GM18870 (cell line): Measurements from ENCODE around the gene JMJD7.

Experiments used
- ATAC-seq: cut with Tn5 transposase; IDR thresholded peaks from one replicate; pipeline ENCODE4 v1.9.1; 2021; ENCODE audit warnings: moderate library complexity; ENCODE audit not compliant: unreplicated experiment

JMJD7 gene

GRCh38 chr15:41861736-41862356 lies 34.0 kb downstream of the JMJD7 start:
- ATAC-seq, result no peak

GRCh38 chr15:41862515-41863116 lies 34.7 kb downstream of the JMJD7 start:
- no peak for ATAC-seq

GRCh38 chr15:41865490-41866055 lies 37.7 kb downstream of the JMJD7 start:
- ATAC-seq, result no peak

- ATAC-seq, result no peak
Observed at GRCh38 chr15:41866263-41866703, 38.4 kb downstream of the JMJD7 start.

- ATAC-seq, result no peak
Observed at GRCh38 chr15:41866872-41867579, 39.1 kb downstream of the JMJD7 start.

- ATAC-seq, result no peak
Observed at GRCh38 chr15:41868321-41868720, 40.4 kb downstream of the JMJD7 start.

GRCh38 chr15:41869770-41870688 lies 42.1 kb downstream of the JMJD7 start:
- ATAC-seq, result no peak

- ATAC-seq, result no peak
Observed at GRCh38 chr15:41870689-41871081, 42.8 kb downstream of the JMJD7 start.

- no peak for ATAC-seq
Observed at GRCh38 chr15:41871175-41871905, 43.4 kb downstream of the JMJD7 start.

GRCh38 chr15:41872166-41872747 lies 44.4 kb downstream of the JMJD7 start:
- no peak for ATAC-seq

GRCh38 chr15:41873711-41874110 lies 45.8 kb downstream of the JMJD7 start:
- ATAC-seq, result no peak

GRCh38 chr15:41874736-41875135 lies 46.8 kb downstream of the JMJD7 start:
- no peak for ATAC-seq

- ATAC-seq, result no peak
Observed at GRCh38 chr15:41876007-41876406, 48.1 kb downstream of the JMJD7 start.

GRCh38 chr15:41876689-41877088 lies 48.8 kb downstream of the JMJD7 start:
- no peak for ATAC-seq

GRCh38 chr15:41877631-41878354 lies 49.9 kb downstream of the JMJD7 start:
- ATAC-seq, result no peak

- ATAC-seq, result no peak
Observed at GRCh38 chr15:41878355-41878699, 50.4 kb downstream of the JMJD7 start.

GRCh38 chr15:41879321-41879845 lies 51.5 kb downstream of the JMJD7 start:
- no peak for ATAC-seq

GRCh38 chr15:41880156-41880877 lies 52.4 kb downstream of the JMJD7 start:
- ATAC-seq, result no peak
